HG02973 (cell line): ENCODE data around the gene CUX1.

Experiments used
- ATAC-seq: cut with Tn5 transposase; IDR thresholded peaks from one replicate; pipeline ENCODE4 v1.9.1; 2021; ENCODE audit warnings: moderate library complexity; ENCODE audit not compliant: unreplicated experiment

Gene CUX1

DNA sequence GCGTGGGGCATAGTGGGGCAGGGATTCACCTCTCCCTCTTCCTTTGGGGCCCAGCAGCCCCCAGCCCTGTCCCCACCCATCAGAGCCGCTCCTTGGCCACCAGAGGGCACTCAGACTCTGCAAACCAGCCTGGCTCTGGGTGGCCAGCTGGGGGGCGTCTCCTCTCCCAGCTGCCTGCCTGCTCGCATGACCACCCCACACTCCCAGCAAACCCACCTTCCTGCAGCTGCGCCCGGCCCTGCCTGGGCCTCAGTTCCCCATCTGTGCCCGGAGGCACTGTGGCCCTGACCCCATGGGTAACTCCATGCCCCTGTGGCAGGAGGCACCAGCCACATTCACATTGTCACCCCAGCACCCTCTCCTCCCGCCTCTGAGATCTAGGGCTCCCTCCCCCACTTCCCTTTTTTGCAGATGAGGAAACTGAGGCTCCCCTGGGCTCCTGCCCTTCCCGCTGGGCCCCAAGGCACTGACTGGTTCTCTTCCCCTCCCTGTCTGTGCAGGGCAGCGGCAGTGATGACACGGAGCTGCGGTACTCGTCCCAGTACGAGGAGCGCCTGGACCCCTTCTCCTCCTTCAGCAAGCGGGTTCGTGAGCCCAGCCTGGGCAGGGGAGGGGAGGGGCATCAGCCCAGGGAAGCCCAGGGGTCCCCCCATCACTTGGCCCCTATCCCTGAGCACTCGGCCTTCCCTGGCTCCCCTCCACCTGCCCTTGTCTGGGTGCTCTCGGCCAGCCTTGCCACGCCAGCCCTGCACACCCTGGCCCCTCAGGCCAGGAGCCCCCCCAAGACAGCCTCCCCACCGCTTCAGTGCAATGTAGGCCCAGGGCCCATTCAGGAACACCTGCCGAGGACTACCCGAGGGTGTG is 462.3 kb downstream of the CUX1 start:
- ATAC-seq = peak; percentile 69

DNA sequence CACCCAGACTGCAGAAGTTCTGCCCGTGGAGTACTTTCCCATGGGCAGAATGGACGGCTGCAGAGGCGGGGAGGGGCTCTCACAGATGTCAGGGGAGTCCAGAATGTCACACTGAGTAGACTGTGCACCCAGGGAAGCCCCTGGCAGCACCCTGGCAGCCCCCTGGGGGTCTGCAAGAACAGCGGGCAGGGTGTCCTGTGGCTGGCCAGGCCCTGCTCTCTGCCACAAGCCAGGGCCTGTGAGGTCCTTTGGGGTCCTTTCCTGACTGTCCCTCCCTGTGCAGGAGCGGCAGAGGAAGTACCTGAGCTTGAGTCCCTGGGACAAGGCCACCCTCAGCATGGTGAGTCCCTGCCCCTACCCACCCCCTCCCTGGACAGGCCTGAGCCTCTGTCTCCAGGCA is 463.1 kb downstream of the CUX1 start:
- no peak for ATAC-seq

DNA sequence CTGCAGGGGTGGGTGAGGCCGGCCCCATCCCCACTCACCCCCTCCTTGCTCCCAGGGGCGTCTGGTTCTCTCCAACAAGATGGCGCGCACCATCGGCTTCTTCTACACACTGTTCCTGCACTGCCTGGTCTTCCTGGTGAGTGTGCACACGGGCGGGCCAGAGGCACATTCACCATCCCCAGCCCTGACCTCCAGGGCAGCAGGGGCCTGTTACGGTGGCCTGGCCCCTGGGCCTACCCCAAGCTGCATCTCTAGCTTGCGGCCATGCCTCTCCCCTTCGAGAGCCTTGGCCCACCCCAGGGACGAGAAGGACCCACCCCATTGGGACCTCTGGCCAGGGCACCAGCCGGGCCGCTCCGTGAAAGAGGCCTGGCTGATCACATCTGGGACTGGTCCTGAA is 464.4 kb downstream of the CUX1 start:
- ATAC-seq = no peak

GRCh38 chr7:102282465-102283362 is 465.3 kb downstream of the CUX1 start:
- no peak for ATAC-seq

DNA sequence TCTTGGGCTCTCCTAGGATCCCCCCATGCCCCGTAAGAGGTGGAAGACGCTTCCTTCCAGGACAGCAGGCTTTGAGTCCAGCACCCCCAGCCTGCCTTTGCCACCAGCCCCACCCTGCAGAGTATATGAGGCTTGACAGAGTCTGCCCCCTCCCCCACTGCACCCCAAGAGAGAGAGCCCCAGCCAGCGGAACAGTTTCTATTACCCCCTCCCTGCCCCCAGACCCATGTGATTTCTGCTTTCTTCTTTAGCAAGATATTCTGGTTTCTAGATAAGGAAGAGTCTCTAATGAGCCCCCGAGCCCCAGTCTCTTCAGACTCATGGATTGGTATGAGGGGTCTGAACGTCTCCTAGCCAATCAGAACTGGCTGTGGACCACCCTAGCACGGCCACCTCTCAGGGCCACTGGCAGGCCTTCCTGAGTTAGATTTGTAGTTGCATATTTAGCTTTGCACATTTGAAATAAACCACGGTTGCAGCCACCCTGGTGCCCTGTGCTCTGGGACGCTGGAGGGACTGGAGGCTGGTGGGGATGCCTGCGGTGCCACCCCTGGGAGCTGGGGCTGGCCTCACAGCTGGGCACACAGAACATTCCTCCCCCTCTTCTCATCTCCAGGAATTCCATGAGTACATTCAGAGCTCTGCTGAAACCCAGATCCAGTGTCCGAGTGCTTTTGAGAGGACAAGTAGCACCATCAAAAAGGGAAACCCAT is 466.2 kb downstream of the CUX1 start:
- no peak for ATAC-seq

DNA sequence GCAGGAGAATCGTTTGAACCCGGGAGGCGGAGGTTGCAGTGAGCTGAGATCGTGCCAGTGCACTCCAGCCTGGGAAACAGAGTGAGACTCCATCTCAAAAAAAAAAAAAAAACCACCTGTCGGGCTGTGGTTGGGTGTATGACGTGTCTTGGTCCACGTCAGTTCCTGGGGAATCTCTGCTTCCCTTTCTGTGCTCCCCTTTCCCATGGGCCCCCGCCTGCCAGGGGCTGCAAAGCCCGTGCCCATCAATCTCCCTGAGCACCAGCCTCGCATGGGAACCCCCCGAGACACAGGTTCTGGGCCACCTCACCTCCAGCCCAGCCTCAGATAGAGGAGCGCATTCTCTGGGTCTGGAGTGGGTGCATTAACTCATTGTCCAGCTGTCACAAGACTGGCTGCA is 467.0 kb downstream of the CUX1 start:
- ATAC-seq = no peak

DNA sequence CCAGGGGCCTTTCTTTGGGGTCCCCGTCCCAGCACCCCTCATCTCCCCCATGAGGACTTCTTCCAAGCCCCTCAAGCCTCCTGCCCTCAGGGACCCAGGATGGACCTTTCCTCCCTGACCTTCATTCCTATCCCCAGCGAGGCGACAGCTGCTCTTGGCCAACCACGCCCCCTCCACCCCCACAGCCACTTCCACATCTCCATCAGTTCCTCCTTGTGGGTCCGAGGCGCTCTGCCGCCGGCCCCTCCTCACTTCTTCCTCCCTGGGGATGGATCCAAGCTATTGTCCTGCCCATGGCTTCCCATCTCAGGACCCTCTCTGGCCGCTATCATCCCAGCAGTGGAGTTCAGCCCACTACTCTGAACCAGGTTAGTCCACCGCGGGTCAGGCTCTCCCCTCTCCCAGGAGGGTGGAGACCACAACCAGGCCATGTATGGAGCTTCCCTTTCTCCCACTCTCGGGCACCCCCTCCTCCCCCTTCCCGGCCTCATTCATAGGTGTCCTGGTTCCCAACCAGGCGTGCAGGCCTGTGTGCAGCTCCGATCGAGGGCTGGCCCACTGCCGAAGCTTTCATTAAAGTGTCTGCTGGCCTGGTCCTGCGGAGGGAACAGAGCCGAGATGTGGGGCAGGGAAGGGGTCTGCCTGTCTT is 467.6 kb downstream of the CUX1 start:
- ATAC-seq = no peak

GRCh38 chr7:102285540-102286236 is 468.3 kb downstream of the CUX1 start:
- ATAC-seq = no peak

- ATAC-seq = no peak
These were observed 469.0 kb downstream of the CUX1 start, which contains the start of gene SH2B2 for GRCh38 chr7:102286237-102287110. SH2B2 (plus strand) TSS chr7:102286868; CDS start chr7:102300551, 13,683 bp downstream.

DNA sequence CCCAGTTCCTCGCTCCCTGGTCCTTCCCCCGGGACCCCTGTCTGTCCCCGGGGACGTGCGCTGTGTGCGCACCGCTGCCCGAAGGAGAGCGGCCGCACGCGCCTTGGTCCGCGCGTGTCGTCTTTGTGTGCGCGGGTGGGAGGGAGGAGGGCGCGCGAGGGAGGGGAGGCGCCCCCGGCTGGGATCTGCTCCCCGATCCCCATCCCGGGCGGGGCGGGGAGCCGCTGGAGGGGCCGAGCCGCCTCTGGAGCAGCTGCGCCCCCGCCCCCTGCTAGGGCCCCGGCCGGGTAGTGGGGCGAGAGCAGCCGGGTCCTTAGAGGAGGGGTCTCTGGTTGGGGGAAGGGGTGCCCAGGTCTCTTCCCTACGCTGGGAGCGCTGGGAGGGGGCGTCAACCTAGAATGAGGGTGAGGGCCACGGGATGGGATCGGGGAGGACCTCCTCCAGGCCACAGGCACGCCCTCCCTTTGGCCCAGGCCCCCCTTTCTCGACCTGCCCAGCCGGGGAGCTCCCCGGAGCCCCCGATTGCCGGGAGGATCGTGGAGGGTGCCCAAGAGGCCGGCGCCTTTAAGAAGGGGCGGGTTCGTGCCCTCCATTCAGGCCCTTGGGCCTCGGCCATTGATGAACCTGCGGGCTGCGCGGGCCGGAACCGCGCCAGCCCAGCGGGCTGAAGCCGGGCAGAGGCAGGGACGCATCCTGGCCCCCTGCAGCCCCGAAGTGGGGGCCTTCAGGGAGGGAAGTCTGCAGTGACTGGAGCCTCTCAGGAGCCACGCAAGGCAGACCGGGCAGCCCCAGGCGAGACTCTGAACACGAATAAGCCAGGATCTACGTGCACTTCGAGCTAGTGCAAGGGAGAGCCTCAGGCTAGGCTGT is 469.9 kb downstream of the CUX1 start:
- ATAC-seq = no peak

DNA sequence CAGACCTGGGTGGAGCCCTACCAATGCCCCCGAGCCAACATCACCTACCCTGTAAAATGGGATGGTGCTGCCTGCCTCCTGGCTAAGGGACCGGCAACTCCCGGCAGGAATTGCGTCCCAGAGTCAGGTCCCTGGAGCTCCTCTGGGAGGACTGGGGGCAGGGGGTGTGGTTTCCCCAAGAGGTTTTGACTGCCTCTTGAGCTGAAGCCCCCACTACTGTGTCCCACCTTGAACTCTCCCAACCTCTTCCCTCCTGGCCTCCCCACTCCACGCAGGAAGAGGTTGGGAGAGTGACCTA is 470.5 kb downstream of the CUX1 start:
- no peak for ATAC-seq

- ATAC-seq = no peak
These were observed 471.0 kb downstream of the CUX1 start for GRCh38 chr7:102288285-102288930.

DNA sequence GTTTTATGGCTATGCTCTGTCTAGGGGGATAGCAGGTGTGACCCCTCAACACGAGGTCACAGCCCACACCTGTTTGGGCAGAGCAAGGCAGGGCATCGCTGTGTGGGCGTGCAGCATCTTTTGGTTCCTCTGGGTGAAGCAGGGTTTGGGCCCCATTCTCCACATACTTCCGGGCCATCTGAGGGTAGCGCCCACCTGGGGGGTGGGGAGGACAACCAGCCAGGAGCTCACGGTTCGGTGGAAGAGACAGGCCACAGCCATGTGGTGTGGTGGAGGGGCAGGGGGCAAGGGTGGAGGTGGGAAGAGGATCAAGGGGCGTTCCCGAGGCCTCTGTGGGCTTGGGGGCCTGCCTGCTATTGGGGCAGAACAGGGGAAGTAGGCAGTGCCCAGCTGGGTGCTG is 471.6 kb downstream of the CUX1 start:
- ATAC-seq = no peak

DNA sequence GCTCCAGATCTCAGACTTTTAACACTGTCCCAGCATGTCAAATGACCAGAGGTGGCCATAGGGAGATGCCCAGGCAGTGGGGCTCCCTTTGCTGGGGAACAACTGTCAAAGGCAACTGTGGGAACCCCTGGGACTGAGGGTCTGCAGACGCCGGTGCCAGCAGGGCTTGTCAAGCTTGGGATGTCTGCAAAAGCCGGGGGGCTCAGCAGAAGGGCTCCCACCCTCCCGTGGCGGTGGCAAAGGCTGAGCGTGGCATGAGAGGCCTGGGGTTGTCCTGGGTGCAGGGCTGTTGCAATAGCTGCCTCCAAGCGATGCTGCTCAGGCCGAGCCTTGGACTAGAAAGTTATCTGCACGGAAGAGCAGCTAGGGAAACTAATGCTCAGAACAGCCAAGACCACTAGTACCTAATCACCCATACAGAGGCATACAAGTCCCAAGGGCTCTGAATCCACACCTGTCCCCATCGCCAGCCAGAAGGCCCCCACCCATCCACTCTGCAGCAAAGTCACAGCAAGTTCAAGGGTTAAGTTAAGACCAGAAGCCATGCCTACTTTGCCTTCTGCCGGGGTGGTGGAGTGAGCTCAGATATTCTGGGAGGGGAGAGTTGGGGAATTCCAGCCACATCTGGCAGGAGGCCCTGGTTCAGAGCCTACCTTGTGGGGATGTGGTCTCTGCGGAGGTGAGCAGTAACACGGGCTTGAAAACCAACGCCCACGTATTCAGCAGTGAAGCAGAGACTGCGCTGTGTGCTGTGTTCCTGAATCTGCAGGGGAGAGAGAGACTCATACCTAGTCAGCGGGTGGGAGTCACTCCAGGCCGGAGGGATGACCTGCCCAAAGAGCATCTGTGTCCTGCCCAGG is 473.9 kb downstream of the CUX1 start:
- peak; percentile 39 for ATAC-seq

DNA sequence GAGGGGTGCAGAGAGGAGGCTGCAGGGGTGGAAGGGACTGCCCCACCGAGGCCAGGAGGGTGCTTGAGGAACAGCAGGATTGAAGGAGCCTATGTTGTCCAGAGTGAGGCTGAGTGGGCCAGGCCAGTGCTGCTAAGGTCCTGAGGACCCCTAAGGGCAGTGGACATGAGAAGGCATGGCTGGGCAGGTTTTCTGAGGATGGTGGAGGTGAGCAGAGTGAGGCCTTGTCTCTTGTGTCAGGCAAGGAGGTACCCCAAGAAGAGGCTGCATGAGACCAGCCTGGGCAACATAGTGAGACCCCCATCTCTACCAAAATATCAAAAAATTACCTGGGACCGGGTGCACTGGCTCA is 474.5 kb downstream of the CUX1 start:
- no peak for ATAC-seq

- ATAC-seq = no peak
These were observed 475.7 kb downstream of the CUX1 start for GRCh38 chr7:102292813-102293798.
